HepG2 (cell line): Measurements from ENCODE around the gene PRR22. TPM values are rescaled to one million over a fixed set of nuclear protein-coding genes. Genes with fewer than 3 reads are reported as not detected.

ENCODE experiments used
- AFF4 ChIP-seq: sonication (generic); formaldehyde crosslinking; IDR thresholded peaks from 2 replicates; pipeline ENCODE4 v1.4.0; 2020; ENCODE audit warnings: missing genetic modification reagents
- BRCA1 ChIP-seq: sonication (generic); formaldehyde crosslinking; IDR thresholded peaks from 2 replicates; pipeline ENCODE4 v1.4.0; 2020; ENCODE audit warnings: missing genetic modification reagents
- CCDC6 ChIP-seq: sonication (generic); formaldehyde crosslinking; IDR thresholded peaks from 2 replicates; pipeline ENCODE4 v1.8.1; 2022; ENCODE audit warnings: mild to moderate bottlenecking, missing genetic modification reagents, moderate library complexity
- DR1 ChIP-seq: sonication (generic); formaldehyde crosslinking; IDR thresholded peaks from 2 replicates; pipeline ENCODE4 v1.8.0; 2021; ENCODE audit warnings: mild to moderate bottlenecking, missing genetic modification reagents, inconsistent platforms
- DRAP1 ChIP-seq: IDR thresholded peaks from 2 replicates; pipeline ENCODE4 v1.6.1; 2016; ENCODE audit warnings: missing genetic modification reagents, missing compliant biosample characterization
- FLYWCH1 ChIP-seq: sonication (generic); formaldehyde crosslinking; IDR thresholded peaks from 2 replicates; pipeline ENCODE4 v1.8.1; 2023; ENCODE audit warnings: mild to moderate bottlenecking, missing genetic modification reagents
- FOXM1 ChIP-seq: sonication (generic); formaldehyde crosslinking; IDR thresholded peaks from 2 replicates; pipeline ENCODE4 v1.5.0; 2020; ENCODE audit warnings: missing genetic modification reagents
- KAT2B ChIP-seq: fragments of 150-350 bp; IDR thresholded peaks from 2 replicates; pipeline ENCODE4 v1.6.1; 2014; ENCODE audit warnings: low read depth, low read length, borderline replicate concordance
- KAT8 ChIP-seq: IDR thresholded peaks from 2 replicates; pipeline ENCODE4 v1.6.1; 2016; ENCODE audit warnings: missing genetic modification reagents, missing compliant biosample characterization
- NR2F2 ChIP-seq: IDR thresholded peaks from 2 replicates; pipeline ENCODE4 v1.6.1; 2012; ENCODE audit warnings: low read depth, inconsistent platforms, borderline replicate concordance
- REPIN1 ChIP-seq: sonication (generic); formaldehyde crosslinking; IDR thresholded peaks from 2 replicates; pipeline ENCODE4 v1.8.0; 2022; ENCODE audit warnings: missing genetic modification reagents, low read depth, mild to moderate bottlenecking, borderline replicate concordance
- SALL2 ChIP-seq: sonication (generic); formaldehyde crosslinking; IDR thresholded peaks from 2 replicates; pipeline ENCODE4 v1.8.1; 2023; ENCODE audit warnings: mild to moderate bottlenecking, missing genetic modification reagents, inconsistent platforms
- SOX6 ChIP-seq, 2 experiments: fragments of 450-650 bp in 1 of 2; sonication (generic) in 1 of 2; formaldehyde crosslinking in 1 of 2; IDR thresholded peaks; 2 replicates each; pipeline versions ENCODE4 v1.4.0 to v1.6.1; 2017 to 2020; ENCODE audit warnings: antibody characterized with exemption in 1 of 2, mild to moderate bottlenecking in 1 of 2, missing genetic modification reagents in 1 of 2
- YEATS4 ChIP-seq: sonication (generic); formaldehyde crosslinking; IDR thresholded peaks from 2 replicates; pipeline ENCODE4 v1.4.0; 2020; ENCODE audit warnings: missing genetic modification reagents, borderline replicate concordance
- ZBTB20 ChIP-seq: sonication (generic); formaldehyde crosslinking; IDR thresholded peaks from 2 replicates; pipeline ENCODE4 v1.8.1; 2023; ENCODE audit warnings: missing genetic modification reagents, low read depth, mild to moderate bottlenecking, borderline replicate concordance
- ZIK1 ChIP-seq: sonication (generic); formaldehyde crosslinking; IDR thresholded peaks from 2 replicates; pipeline ENCODE4 v1.5.0; 2020; ENCODE audit warnings: mild to moderate bottlenecking, low read depth, missing genetic modification reagents, borderline replicate concordance
- ZMYM4 ChIP-seq: sonication (generic); formaldehyde crosslinking; IDR thresholded peaks from 2 replicates; pipeline ENCODE4 v1.8.1; 2023; ENCODE audit warnings: mild to moderate bottlenecking, missing genetic modification reagents
- ZNF12 ChIP-seq: sonication (generic); formaldehyde crosslinking; IDR thresholded peaks from 2 replicates; pipeline ENCODE4 v1.5.0; 2020; ENCODE audit warnings: missing genetic modification reagents
- ZNF124 ChIP-seq: sonication (generic); formaldehyde crosslinking; IDR thresholded peaks from 2 replicates; pipeline ENCODE4 v1.4.0; 2020; ENCODE audit warnings: missing genetic modification reagents
- ZNF580 ChIP-seq: IDR thresholded peaks from 2 replicates; pipeline ENCODE4 v1.6.1; 2016; ENCODE audit warnings: low read depth, borderline replicate concordance
- ZNF629 ChIP-seq: sonication (generic); formaldehyde crosslinking; conservative IDR thresholded peaks from 2 replicates; pipeline ENCODE4 v1.5.0; 2020; ENCODE audit warnings: missing genetic modification reagents
- ZNF660 ChIP-seq: sonication (generic); formaldehyde crosslinking; IDR thresholded peaks from 2 replicates; pipeline ENCODE4 v1.5.1; 2020; ENCODE audit warnings: mild to moderate bottlenecking, low read depth, missing genetic modification reagents, borderline replicate concordance
- ZSCAN29 ChIP-seq: sonication (generic); formaldehyde crosslinking; conservative IDR thresholded peaks from 2 replicates; pipeline ENCODE4 v1.4.0; 2020; ENCODE audit warnings: mild to moderate bottlenecking, missing genetic modification reagents
- polyA plus RNA-seq, 8 experiments: library from polyadenylated mRNA; depleted of rRNA in 3 of 8; stranded (reverse) in 7 of 8; unstranded in 1 of 8; fragments of >200 nt; fragmentation: Illumina TruSeq in 4 of 8; extraction: Trizol in 4 of 8; gene quantifications; 2 replicates each; pipeline versions ENCODE4 v1.2.1 to v1.2.3, GENCODE V29; 2011 to 2016; ENCODE audit warnings: low read depth in 4 of 8, missing spikeins in 1 of 8, mixed read lengths in 1 of 8; ENCODE audit not compliant: insufficient read depth in 1 of 8
- total RNA-seq, 5 experiments: library from RNA; depleted of rRNA; stranded (reverse); fragments of >200 nt; fragmentation: Illumina TruSeq; extraction: Trizol; gene quantifications; 2 replicates each; pipeline ENCODE4 v1.2.3, GENCODE V29; 2016; ENCODE audit warnings: low read depth in 1 of 5

The PRR22 gene
- total and polyA plus RNA-seq, 2 of the 13 experiments (the other 11 are each of a cell fraction or from before 2014, with no cell fraction given), result 0.84 to 2.3 TPM

- 0 out of 2 replicates have a peak, but pooled peaks have one; percentile 47 for TF ChIP-seq YEATS4 (CRISPR knock-in tag)
- 0 out of 2 replicates have a peak, but pooled peaks have one; percentile 40 for TF ChIP-seq ZMYM4
- no peak for TF ChIP-seq SOX6 (IDR thresholded peaks at IDR 0.05)
- peak; percentile 30; the same call in 1 of the 2 replicates for TF ChIP-seq SOX6 (CRISPR knock-in tag; IDR thresholded peaks at IDR 0.05)
- no peak for TF ChIP-seq ZNF580
- 0 out of 2 replicates have a peak, but pooled peaks have one; percentile 52 for TF ChIP-seq AFF4 (CRISPR knock-in tag)
- no peak for TF ChIP-seq DR1 (CRISPR knock-in tag)
- TF ChIP-seq ZSCAN29 (CRISPR knock-in tag), result no peak
- no peak; the same call in 1 of the 2 replicates for TF ChIP-seq ZIK1
- TF ChIP-seq ZNF12 (CRISPR knock-in tag), result no peak
- TF ChIP-seq FOXM1 (CRISPR knock-in tag), result no peak
- no peak for TF ChIP-seq ZBTB20 (CRISPR knock-in tag)
- no peak for TF ChIP-seq FLYWCH1
- 0 out of 2 replicates have a peak, but pooled peaks have one; percentile 52 for TF ChIP-seq ZNF629 (CRISPR knock-in tag)
- TF ChIP-seq KAT8 (CRISPR knock-in tag), result 0 out of 2 replicates have a peak, but pooled peaks have one; percentile 21
- TF ChIP-seq NR2F2, result peak; percentile 76
- TF ChIP-seq DRAP1 (CRISPR knock-in tag), result no peak
- peak; percentile 62; the same call in 1 of the 2 replicates for TF ChIP-seq REPIN1 (CRISPR knock-in tag)
- no peak for TF ChIP-seq CCDC6 (CRISPR knock-in tag)
- TF ChIP-seq BRCA1, result no peak
- no peak for TF ChIP-seq ZNF660 (CRISPR knock-in tag)
- no peak for TF ChIP-seq SALL2 (CRISPR knock-in tag)
- TF ChIP-seq KAT2B, result no peak
- TF ChIP-seq ZNF124 (CRISPR knock-in tag), result no peak
Measured at GRCh38 chr19:5800361-5801270, 16.1 kb upstream of the PRR22 start (continued).
